ENCODE measurements around the gene STRIP1.

DNA sequence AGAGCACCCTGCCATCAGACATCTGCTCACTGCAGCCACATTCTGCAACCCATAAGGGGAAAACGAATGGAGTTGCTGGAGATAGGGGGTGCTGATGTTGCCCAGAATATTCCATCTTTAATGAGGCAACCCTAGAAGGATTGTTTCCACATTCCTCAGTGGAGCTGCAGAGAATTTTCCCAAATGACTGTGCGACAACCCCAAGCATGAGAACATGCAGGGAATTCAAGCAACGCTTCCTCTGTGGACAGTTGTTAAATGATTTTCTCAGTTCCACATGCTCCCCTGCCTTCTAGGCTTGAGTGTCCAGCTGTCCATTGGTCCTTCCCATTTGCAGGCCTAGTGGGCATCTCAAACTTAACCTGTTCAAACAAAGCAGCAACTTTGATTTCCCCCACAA is 57.4 kb downstream of the STRIP1 start:
- TF ChIP-seq POLR2A (IDR thresholded peaks at IDR 0.05; ENCODE audit: low read depth, low read length) (no peak), POLR2AphosphoS5 (IDR thresholded peaks at IDR 0.05; ENCODE audit: low read depth, low read length) (no peak), TAF1 (IDR thresholded peaks at IDR 0.05; ENCODE audit: borderline replicate concordance, low read depth, low read length) (no peak)
